Measurements from ENCODE around the gene PIK3R6. TPM values are rescaled to one million over a fixed set of nuclear protein-coding genes. Genes with fewer than 3 reads are reported as not detected.
"Not testable (repeated sequence)": the region's sequence is repeated elsewhere in the genome, so short reads cannot be mapped to it uniquely, and the experiment has no call there.

Gene PIK3R6
- total RNA-seq, 1 donor, result 10.0 TPM

DNA sequence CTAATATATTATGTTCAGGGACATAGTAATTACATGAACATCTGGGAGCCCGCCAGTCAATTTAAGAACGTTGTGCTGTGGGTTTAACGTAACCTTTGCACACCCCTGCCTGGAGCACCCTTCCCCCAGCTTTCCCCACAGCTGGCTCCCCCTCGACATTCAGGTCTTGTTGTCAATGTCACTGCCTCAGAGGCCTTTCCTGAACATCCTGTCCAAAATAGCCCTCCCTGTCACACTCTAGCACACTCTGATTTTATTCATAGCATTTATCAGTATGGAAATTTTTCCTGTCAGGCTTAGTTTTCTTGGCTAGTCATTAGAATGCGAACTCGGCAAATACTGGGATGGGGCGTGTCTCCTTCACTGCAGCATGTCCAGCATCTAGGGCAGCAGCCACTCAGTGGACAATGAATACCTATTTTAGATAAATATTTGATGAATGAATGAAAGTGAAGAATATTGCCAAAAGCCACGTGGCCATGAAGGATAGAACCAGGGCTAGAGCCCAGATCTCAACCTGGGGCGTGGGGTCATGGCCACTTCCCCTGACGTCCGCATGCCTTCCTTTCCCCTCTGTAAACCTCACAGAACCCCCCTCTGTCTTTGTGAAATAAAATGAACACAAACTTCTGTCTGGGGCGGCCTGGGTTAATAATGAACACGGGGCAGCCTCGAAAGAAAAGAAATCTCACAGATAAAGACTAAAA is 10.5 kb downstream of the PIK3R6 start:
- DNase-seq (ENCODE audit: low read depth in 2 of 3, low spot score in 2 of 3), result no peak

GRCh38 chr17:8856205-8856603 is 11.3 kb downstream of the PIK3R6 start:
- not testable (repeated sequence) for DNase-seq (ENCODE audit: low read depth in 2 of 3, low spot score in 2 of 3)

GRCh38 chr17:8855477-8856204 is 11.8 kb downstream of the PIK3R6 start:
- no peak for DNase-seq (ENCODE audit: low read depth in 2 of 3, low spot score in 2 of 3)

- DNase-seq (ENCODE audit: low read depth in 2 of 3, low spot score in 2 of 3), result no peak
Measured at GRCh38 chr17:8851600-8851999, 15.9 kb downstream of the PIK3R6 start.

DNA sequence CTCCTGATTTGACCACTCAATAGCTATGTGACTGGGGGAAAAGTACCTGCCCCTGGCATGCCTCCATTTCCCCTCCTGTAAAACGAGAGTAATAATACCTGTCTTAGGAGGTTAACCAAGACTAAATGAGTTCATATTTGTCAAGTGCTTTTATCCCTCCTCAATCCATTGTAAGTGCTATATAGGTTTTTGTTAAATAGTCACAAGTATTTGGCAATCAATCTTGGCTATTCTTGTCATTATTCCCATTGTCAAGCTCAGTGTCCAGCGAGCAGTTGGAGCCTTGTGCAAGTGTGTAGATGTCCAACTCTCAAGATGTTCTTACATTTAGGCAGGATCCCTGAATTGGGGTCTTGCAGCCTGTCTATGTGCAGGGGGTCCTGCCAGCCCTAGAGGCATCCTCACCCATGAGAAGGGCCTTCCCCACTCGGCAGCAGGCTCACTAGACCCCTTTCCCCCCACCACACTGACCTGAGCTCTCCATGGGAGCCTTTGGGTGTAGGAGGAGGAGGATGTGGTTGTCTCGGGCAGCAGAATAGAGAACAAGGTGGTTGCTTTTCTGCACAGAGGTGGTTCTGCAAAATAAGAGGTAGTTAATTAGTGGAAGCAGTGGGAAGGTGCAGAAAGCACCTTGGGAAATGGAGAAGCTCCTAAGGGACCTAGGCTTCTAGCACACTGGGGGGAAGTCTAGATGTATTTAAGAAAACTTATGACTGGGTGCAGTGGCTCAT is 18.0 kb downstream of the PIK3R6 start:
- no peak for DNase-seq (ENCODE audit: low read depth in 2 of 3, low spot score in 2 of 3)

DNA sequence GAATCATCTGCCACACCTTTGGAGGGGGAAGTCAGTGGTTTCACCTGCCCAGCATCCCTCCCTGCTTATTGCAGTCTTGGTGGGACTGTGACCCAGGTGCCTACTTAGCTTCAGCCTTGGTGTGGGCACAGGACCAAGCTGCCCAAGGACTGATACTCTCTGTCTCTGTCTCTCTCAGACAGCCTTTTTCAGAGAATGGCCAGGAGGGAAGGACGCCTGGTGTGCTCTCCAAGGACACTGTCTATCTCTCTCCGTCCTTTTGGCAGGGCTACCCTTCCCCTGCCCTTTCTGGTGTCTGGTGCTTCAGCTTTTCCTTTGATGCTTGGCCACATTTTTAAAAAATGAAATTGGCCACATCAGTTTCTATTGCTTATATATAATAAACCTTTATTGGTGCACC is 19.6 kb downstream of the PIK3R6 start:
- DNase-seq (ENCODE audit: low read depth in 2 of 3, low spot score in 2 of 3), result no peak

GRCh38 chr17:8846768-8847211 is 20.7 kb downstream of the PIK3R6 start:
- peak in 1 of 3 donors; percentile 33 for DNase-seq (ENCODE audit: low read depth in 2 of 3, low spot score in 2 of 3)

DNA sequence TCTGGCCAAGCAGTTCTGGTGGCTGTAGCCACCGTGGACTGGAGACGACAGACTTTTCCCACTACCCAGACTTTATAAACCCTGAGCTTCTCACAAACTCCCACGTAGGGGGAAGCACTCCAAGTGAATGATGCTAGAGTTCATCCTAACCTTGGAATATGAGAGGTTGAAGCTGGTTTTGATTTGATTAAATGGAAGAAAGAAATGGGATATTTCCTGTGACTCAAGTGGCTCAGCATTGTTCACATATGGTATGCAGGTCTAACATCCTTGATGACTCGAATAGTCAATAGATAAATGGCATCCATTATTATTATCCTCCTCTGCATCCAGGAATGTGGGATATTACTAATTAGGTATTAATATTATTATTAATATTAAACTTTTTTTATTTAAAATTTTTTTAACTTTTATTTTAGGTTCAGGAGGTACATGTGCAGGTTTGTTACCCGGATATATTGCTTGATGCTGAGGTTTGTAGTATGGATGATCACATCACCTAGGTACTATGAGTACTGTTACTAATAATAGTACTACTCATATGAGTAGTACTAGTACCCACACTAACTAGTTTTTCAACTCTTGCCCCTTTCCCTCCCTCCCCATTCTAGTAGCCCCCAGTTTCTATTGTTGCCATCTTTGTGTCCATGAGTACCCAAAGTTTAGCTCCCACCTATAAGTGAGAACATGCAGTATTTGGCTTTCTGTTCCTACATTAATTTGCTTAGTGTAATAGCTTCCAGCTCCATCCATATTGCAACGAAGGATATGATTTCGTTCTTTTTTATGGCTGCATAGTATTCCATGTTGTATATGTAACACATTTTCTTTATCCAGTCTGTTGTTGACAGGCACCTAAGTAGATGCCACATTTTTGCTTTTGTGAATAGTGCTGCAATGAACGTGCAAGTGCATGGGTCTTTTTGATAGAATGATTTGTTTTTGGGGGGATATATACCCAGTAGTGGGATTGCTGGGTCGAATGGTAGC is 22.9 kb downstream of the PIK3R6 start:
- DNase-seq (ENCODE audit: low read depth in 2 of 3, low spot score in 2 of 3), result no peak

- DNase-seq (ENCODE audit: low read depth in 2 of 3, low spot score in 2 of 3), result peak in 2 of 3 donors; percentile 43 to 86
Measured at GRCh38 chr17:8843344-8843743, 24.1 kb downstream of the PIK3R6 start.

DNA sequence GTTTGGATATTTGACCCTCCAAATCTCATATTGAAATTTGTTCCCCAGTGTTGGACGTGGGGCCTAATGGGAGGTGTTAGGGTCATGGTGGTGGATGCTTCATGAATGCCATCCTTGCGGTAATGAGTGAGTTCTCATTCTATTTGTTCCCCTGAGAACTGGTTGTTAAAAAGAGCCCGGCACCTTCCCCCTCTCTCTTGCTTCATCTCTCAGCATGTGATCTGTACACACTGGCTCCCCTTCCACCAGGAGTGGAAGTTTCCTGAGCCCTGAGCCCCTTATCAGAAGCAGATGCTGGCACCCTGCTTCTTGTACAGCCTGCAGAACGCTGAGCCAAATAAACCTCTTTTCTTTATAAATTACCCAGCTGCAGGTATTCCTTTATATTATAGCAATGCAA is 25.6 kb downstream of the PIK3R6 start:
- DNase-seq (ENCODE audit: low read depth in 2 of 3, low spot score in 2 of 3), result no peak

DNA sequence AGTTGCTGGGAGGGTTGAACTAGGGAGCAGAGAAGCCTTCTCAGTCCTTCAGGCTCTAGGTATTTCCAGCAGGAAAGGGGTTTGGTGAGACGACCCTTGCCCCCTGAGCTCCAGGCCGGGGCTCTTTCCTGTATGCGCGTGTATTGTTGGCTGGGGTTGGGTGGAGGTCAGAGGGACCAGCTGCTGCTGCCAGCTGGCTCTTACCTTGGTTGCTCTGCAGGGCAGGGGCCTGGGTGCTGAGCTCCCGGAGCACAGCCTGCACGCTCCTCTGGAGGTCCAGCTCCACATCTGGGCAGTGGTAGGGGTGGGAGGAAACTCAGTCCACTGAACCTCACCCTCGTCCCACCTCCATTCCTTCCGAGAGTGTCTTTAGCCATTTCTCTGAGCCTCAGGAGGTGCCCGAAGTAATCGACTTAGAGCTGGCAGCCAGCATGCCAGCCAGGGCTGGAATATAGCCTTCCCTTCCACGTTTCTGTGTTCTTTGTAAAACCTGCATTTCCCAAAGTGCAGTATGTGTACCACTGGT is 28.0 kb downstream of the PIK3R6 start:
- no peak for DNase-seq (ENCODE audit: low read depth in 2 of 3, low spot score in 2 of 3)

DNA sequence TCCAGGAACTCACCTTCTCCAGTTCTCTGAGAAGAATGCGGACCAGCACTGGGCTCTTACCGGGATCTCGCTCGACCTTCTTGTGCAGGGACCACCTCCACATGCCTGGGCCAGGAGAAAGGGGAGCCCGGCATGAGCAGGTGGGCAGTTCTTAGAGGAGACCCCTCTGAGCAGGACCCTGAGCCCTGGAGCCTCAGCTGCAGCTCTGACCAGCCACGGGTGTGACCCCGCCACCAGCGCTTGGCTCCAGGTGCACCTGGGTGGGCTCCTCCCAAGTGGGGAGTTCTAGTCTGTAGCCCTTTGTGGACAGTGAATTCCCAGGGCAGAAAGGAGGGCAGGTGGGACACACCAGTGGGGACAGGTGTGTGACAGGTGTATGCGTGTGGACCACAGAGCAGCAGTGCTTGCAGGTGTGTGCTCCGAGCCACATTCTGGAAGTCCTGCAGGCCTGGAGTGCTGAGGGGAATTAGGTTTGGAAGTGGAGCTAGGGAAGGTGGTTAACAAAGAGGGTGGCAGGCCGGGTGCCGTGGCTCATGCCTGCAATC is 28.9 kb downstream of the PIK3R6 start:
- DNase-seq (ENCODE audit: low read depth in 2 of 3, low spot score in 2 of 3), result no peak

GRCh38 chr17:8837563-8838075 is 29.9 kb downstream of the PIK3R6 start:
- no peak for DNase-seq (ENCODE audit: low read depth in 2 of 3, low spot score in 2 of 3)

DNA sequence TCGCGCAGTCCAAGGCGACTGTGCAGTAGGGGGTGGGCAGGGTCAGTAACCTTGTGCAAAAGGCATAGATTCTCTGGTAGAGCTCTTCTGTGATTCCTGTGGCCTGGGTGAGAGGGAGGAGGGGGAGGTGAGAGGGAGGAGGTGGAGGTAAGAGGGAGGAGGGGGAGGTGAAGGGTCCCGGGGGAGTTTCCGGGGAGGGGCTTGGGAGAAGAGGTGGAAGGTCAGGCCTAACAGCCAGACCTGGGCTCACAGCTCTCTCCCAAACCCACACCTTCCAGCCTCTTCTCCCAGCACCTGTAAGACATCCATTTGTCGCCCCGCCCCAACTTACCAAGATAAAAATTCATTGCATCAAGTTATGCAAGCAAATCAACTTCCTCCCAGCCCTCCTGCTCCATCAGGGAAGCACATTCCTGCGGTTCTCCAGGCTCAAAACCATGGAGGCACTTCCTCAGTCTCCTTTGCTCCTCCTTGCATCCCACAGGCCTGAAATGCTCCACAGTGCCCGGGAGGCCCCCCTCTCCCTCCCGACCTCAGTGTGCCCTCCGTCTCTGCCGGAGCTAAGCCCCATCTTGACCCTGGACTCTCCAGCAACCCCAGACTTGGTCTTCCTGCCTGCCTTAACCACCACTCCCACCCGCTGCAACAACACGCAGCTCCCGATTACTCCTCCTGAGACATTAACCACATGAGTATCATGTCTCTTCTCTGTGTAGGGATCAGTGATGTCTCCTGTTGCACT is 30.5 kb downstream of the PIK3R6 start:
- DNase-seq (ENCODE audit: low read depth in 2 of 3, low spot score in 2 of 3), result no peak

GRCh38 chr17:8835631-8836364 is 31.7 kb downstream of the PIK3R6 start:
- DNase-seq (ENCODE audit: low read depth in 2 of 3, low spot score in 2 of 3), result no peak

DNA sequence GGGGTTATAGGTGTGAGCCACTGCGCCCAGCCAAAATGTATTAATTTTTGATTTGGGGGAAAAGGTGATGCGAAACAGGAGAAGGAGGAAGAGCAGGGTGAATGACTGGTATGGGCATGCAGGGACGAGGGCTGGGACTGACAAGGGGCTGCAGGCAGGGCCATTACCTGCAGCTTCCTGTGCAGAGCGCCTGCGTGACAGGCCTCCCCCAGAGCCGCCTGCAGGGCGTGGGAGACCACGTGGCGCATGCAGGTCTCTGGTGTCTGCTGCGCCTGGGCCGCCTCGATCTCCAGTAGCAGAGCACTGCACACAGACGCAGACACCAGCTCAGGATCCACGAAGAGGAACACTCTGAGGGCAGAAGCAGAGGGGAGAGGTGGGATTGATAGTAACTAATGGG is 32.4 kb downstream of the PIK3R6 start:
- DNase-seq (ENCODE audit: low read depth in 2 of 3, low spot score in 2 of 3), result no peak

DNA sequence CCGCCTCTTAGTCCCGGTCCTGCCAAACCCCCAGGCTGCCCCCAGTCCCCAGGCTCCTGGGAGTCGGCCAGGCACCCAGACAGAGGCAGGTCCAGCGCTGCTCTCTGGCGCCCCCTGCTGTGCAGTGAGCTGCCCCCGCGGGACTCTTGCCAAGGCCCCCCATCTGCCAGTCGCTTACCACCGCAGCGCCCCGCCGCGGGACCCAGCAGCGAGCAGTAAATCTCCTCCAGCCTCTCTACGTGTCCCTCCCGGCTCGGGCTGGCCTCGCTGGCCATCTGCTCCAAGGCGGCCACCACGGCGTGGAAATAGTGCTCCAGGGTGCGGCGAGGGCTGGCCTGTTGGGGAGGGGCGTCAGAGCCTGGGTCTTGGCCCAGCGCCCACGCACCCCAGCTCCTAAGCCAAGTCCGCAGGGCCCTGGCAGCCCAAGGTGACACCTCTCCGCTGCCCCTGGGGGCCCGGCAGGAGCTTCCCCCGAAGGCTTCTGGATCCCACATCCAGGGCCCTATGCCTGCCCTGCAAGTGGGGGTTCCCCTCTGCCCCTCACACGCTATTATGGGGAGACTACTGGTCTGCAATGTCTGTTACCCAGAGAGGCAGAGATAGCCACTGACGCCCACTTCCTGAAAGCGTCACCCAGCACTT is 34.6 kb downstream of the PIK3R6 start:
- peak in 1 of 3 donors; percentile 10 for DNase-seq (ENCODE audit: low read depth in 2 of 3, low spot score in 2 of 3)
